GM12878 (cell line): ENCODE data around the gene B9D2. TPM values are rescaled to one million over a fixed set of nuclear protein-coding genes. Genes with fewer than 3 reads are reported as not detected.
A peak's percentile ranks its signal among the peaks of the same experiment; 100 is the strongest.

Experiments used
- ATAC-seq: fragments of 200-7000 bp; cut with Tn5 transposase; 3 replicates; pipeline ENCODE4 v1.9.1; 2020; ENCODE audit warnings: mild to moderate bottlenecking, moderate library complexity
- BruUV-seq: library from RNA; stranded (reverse); fragments of 400-500 nt; replicated peaks from 2 replicates; lab custom pipeline; 2021; lab: Mats Ljungman, UMichigan
- CTCF ChIA-PET: fragments of 300-600 bp; sonication (Branson Sonifier 250); formaldehyde crosslinking; extraction: SDS; loops from one replicate; lab custom pipeline; 2021; ENCODE audit warnings: inconsistent platforms; lab: Yijun Ruan, JAX
- POLR2A ChIA-PET: fragments of 350-600 bp; formaldehyde crosslinking; extraction: SDS; loops from one replicate; lab custom pipeline; 2021; ENCODE audit warnings: inconsistent platforms; lab: Charles Lee
- RAD21 ChIA-PET: fragments of 300-600 bp; sonication (Branson Sonifier 250); formaldehyde crosslinking; loops from one replicate; lab custom pipeline; 2023; ENCODE audit warnings: antibody characterized with exemption; ENCODE audit not compliant: unreplicated experiment; lab: Charles Lee
- SMC1A ChIA-PET: fragments of 300-600 bp; sonication (Branson Sonifier 250); formaldehyde crosslinking; loops from one replicate; lab custom pipeline; 2023; ENCODE audit not compliant: unreplicated experiment, uncharacterized antibody; lab: Charles Lee
- DNase-seq: peaks from one replicate; pipeline ENCODE4 v3.0.0-alpha.2; 2011; ENCODE audit warnings: low read depth, low spot score
- FAIRE-seq: peaks from 3 replicates; lab custom pipeline; 2011; peaks lifted over from hg19 to GRCh38; lab: Jason Lieb, UNC
- H2AFZ ChIP-seq: 2 replicates; pipeline ENCODE4 v1.6.0; 2011; ENCODE audit warnings: low read depth, low read length, control low read depth; ENCODE audit not compliant: control insufficient read depth
- H3K27ac ChIP-seq: 2 replicates; pipeline ENCODE4 v1.5.1; 2011; ENCODE audit warnings: control low read depth; ENCODE audit not compliant: control insufficient read depth, insufficient read depth
- H3K27me3 ChIP-seq, 2 experiments: replicated peaks in 1 of 2; 2 replicates each; pipeline versions ENCODE4 v1.6.0 to v1.6.1; 2011; ENCODE audit warnings: low read length in 1 of 2; ENCODE audit not compliant: control insufficient read depth in 2 of 2, insufficient read depth in 2 of 2
- H3K36me3 ChIP-seq, 2 experiments: 2 replicates each; pipeline ENCODE4 v1.5.1; 2011; ENCODE audit warnings: low read length in 1 of 2; ENCODE audit not compliant: control insufficient read depth in 2 of 2, insufficient read depth in 2 of 2
- H3K4me1 ChIP-seq: 2 replicates; pipeline ENCODE4 v1.6.1; 2011; ENCODE audit warnings: mild to moderate bottlenecking, low read length, moderate library complexity, mixed read lengths; ENCODE audit not compliant: control insufficient read depth, insufficient read depth
- H3K4me2 ChIP-seq: 2 replicates; pipeline ENCODE4 v1.6.0; 2011; ENCODE audit warnings: control low read depth; ENCODE audit not compliant: control insufficient read depth, insufficient read depth
- H3K4me3 ChIP-seq: fragments of 200-600 bp; sonication (generic); 2 replicates; pipeline ENCODE4 v1.5.1; 2016
- H3K79me2 ChIP-seq: 2 replicates; pipeline ENCODE4 v1.6.0; 2011; ENCODE audit warnings: low read length; ENCODE audit not compliant: control insufficient read depth, insufficient read depth
- H3K9ac ChIP-seq: 2 replicates; pipeline ENCODE4 v1.8.0; 2011; ENCODE audit warnings: low read length, control low read depth, mixed read lengths; ENCODE audit not compliant: control insufficient read depth, insufficient read depth
- H3K9me3 ChIP-seq: replicated peaks from 3 replicates; pipeline ENCODE4 v1.5.1; 2011; ENCODE audit warnings: mild to moderate bottlenecking, low read length; ENCODE audit not compliant: control insufficient read depth, insufficient read depth
- H4K20me1 ChIP-seq: 2 replicates; pipeline ENCODE4 v1.6.0; 2011; ENCODE audit not compliant: control insufficient read depth, insufficient read depth
- POLR2AphosphoS2 ChIP-seq: IDR thresholded peaks from 2 replicates; pipeline ENCODE4 v1.6.1; 2011; ENCODE audit warnings: low read depth, mild to moderate bottlenecking, low read length, improper control_type of control experiment, moderate library complexity
- REST ChIP-seq: IDR thresholded peaks from 2 replicates; pipeline ENCODE4 v1.6.1; 2012; ENCODE audit warnings: mild to moderate bottlenecking, low read depth, low read length
- SMARCA5 ChIP-seq: fragments of 450-650 bp; IDR thresholded peaks from 2 replicates; pipeline ENCODE4 v1.6.1; 2017; ENCODE audit warnings: mild to moderate bottlenecking
- WGBS: methylation state at CpG from one replicate; pipeline ENCODE4 v1.1.6; 2016; ENCODE audit warnings: low lambda C conversion rate; ENCODE audit not compliant: insufficient replicate concordance, insufficient coverage; ENCODE audit errors: missing lambda C conversion rate; 5-methylcytosine and 5-hydroxymethylcytosine counted together
- in situ Hi-C: fragments of 300-500 bp; cut with MboI; formaldehyde crosslinking; loops from 9 replicates; pipeline ENCODE4 v1.14.3; 2018; ENCODE audit warnings: mixed read lengths
- intact Hi-C: fragments of 100-400 bp; cut with micrococcal nuclease; formaldehyde crosslinking; loops from one replicate; pipeline ENCODE4 v1.14.2; 2022; ENCODE audit not compliant: unreplicated experiment
- polyA plus RNA-seq, 11 experiments: library from polyadenylated mRNA; depleted of rRNA in 4 of 11; unstranded in 6 of 11; stranded (reverse) in 5 of 11; fragments of >200 nt; fragmentation: Nextera tagmentation in 4 of 11; fragmentation: Illumina TruSeq in 1 of 11; extraction: Ambion mirVana in 4 of 11; extraction: Trizol in 1 of 11; gene quantifications; 1 replicate in 1 of 11; 2 replicates in 10 of 11; pipeline versions ENCODE4 v1.2.1 to v1.2.3, GENCODE V29; 2011 to 2016; ENCODE audit warnings: inconsistent platforms in 2 of 11, missing spikeins in 2 of 11, low read depth in 1 of 11
- total RNA-seq, 4 experiments: library from RNA; depleted of rRNA in 3 of 4; stranded (reverse); fragments of >200 nt in 3 of 4; fragmentation: Illumina TruSeq in 1 of 4; extraction: Trizol in 1 of 4; gene quantifications; 2 replicates each; pipeline versions ENCODE4 v1.2.1 to v1.2.3, GENCODE V29; 2013 to 2021

B9D2 gene
- total and polyA plus RNA-seq, 10 of the 15 experiments (the other 5 are each of a cell fraction or from before 2014, with no cell fraction given) = 2.4 to 12.4 (median 5.0) TPM

DNA sequence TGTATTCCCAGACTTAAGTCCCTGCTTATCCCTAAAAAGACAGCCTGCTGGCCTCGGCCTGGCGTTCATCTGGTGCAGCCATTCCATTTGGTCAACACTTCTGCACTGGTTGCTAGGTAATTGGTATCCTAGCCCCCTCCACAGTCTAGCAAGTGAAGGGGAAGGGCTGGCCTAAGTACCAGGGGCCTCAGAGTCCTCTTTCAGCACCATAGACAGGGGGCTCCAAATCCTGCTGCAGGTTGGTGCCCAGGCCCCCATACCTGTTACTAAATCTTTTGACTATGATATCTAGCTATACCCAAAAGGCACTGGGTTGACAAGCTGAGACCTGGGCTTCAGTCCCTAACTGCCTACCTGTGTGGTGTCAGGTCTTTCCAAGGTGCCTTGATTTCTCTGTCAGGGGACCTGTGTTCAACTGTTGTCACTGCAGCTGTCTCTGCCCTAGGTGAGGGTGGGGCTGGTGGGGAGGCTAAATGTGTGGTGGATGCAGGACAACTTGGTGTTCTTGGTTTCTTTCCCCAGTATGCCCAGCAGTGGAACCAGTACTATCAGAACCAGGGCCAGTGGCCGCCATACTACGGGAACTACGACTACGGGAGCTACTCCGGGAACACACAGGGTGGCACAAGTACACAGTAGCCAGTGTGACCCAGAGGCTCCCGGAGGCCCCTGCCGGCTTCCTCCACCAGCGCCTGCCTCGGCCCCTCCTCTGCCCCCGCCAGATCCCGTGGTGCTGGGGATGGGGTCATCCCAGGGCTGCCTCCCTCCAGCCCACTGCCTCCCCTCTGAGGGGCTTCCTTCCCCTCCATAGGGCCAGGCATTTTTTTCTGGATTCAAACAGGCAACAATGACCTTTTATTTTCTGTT, 57.8 kb downstream of the B9D2 start:
- peak overlapping the region; percentile 16; the same call in 1 of the 2 replicates for H3K9ac ChIP-seq
- in situ Hi-C loops = no loop called here
- ChIA-PET SMC1A (interaction anchor here (0.8 to 4.0 kb wide), 5 partner anchors 9 to 101 kb away, joined by 3 to 36 read pairs (median 6); partner anchors contain the start of gene HNRNPUL1), POLR2A (interaction anchor here (1.0 kb wide), 1 partner anchor 42 kb away, joined by 3 read pairs; the partner anchor contains the start of gene HNRNPUL1), RAD21 (interaction anchor here (0.7 to 3.1 kb wide), 4 partner anchors 9 to 102 kb away, joined by 3 to 23 read pairs (median 4); no protein-coding TSS in a partner anchor), CTCF (interaction anchor here (0.8 to 7.2 kb wide), 2 partner anchors 42 to 133 kb away, joined by 3 to 84 read pairs; partner anchors contain the start of gene HNRNPUL1)
- DNase-seq (no peak), ATAC-seq (no peak), FAIRE-seq (no peak)
- H3K27ac ChIP-seq = peak overlapping the region; percentile 97
- peaks cover 61% of the 10 kb centered on the region for H3K4me1 ChIP-seq
- H3K9me3 ChIP-seq = no peaks in the 10 kb centered on the region
- H3K36me3 ChIP-seq = peaks cover 28 to 46% of the 10 kb centered on the region in 2 experiments
- no TSS peak for BruUV-seq
- TF ChIP-seq SMARCA5 (no peak), POLR2AphosphoS2 (peak; percentile 23; the same call in 1 of the 2 replicates), REST (peak; percentile 67; the same call in 1 of the 2 replicates)
- H3K4me3 ChIP-seq = no peak overlapping the region
- no peak overlapping the region for H3K4me2 ChIP-seq
- WGBS = 95% methylated on average over 13 of the region's 13 CpGs
- H3K79me2 ChIP-seq = peaks cover 23% of the 10 kb centered on the region
- H2AFZ ChIP-seq = no peak overlapping the region
- intact Hi-C loops = no loop called here
- no peaks in the 10 kb centered on the region for H4K20me1 ChIP-seq
- H3K27me3 ChIP-seq = no peaks in the 10 kb centered on the region
